GM19324 (cell line): ENCODE measurements around the gene SKIDA1.

Source experiments
- ATAC-seq: cut with Tn5 transposase; IDR thresholded peaks from one replicate; pipeline ENCODE4 v1.9.1; 2021; ENCODE audit warnings: mild to moderate bottlenecking, moderate library complexity; ENCODE audit not compliant: unreplicated experiment, low FRiP score

The SKIDA1 gene

GRCh38 chr10:21517134-21518031, 8.1 kb downstream of the SKIDA1 start:
- ATAC-seq, result peak; percentile 63

- ATAC-seq, result peak; percentile 75
These were observed 9.0 kb downstream of the SKIDA1 start for GRCh38 chr10:21516242-21517131.

DNA sequence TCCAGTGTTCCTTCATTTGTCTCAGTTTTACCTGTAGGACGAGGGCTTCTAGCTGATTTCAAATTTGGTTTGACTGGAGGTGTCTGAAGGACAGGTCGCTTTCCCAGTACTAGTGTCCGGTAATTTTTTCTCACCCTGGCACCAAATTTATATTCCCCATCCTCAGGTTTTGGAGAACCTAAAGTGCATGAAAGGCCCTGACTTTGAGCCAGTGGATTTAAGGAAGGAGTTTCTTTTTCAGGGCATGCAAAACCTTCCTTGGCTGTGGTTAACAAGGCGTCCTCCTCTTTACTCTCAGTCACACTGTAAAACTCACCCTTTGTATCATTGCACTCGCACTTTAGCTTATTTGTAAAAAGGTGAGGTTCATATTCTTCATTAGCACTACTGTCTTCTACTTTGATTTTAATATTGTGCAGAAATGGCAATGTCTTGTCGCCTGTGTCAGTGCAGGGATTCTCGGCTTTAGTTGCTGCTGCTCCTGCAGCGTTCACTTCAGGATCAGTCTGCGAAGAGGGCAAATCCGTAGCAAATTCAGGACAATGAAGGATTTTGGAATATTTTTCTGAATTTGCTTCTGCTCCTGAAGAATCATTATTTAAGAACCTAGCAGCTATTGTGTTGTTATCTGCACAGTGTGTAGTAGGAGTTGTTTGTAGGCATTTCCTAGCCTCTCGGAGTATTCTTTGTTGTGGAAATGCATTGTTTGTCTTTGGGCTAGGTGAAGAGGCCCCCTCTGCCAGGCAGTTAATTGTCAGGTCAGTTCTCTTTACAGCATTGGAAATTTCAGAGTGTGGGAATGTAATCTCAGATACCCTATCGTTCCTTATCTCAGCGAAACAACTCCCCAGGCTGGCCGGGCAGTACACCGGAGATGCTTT, 9.9 kb downstream of the SKIDA1 start:
- no peak for ATAC-seq

GRCh38 chr10:21514818-21515351, 10.6 kb downstream of the SKIDA1 start:
- ATAC-seq, result no peak

DNA sequence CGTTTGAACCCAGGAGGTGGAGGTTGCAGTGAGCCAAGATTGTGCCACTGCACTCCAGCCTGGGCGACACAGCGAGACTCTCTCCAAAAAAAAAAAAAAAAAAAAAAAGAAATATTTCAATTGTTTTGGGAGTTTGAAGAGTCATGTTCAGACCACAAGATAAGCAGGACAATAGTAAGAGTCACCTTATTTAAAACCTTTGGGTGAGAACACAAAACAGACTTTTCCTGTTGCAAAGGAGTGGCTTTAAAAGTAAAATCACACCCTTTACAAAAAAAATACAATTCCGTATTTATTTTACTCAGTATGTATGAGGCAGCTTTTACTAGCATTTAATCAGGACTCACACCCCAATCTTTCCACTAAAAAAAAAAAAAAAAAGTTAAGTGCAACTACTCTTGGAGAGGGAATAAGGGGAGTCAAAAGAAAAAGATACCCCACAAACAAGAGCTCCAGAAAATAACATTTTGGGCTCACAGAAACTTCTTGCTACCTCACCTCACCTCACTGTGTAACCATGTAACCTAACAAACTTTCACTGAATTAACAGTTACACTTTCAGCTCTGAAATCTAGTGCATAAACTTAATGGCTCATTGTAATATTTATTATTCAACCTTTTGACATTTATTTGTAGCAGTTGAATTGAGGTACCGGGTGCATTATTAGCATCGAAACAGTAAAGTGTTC, 11.2 kb downstream of the SKIDA1 start:
- no peak for ATAC-seq

DNA sequence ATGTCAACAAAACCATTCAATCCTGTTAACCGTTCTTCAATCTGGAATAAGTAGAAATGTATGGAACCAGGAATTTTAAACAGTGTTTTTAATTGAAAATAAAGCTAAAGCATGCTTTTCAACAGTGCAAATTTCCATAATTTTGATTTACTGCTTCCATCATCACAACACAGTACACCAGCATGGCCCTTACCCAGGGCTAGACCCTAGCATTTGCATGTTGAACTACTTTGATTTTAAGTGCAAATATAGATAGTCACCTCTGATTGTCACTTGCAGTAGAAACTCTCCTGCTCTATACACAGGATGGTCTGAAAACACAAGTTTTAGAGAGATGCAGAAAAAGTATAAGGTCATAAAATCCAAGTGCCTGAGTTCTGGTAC, 12.1 kb downstream of the SKIDA1 start:
- no peak for ATAC-seq

DNA sequence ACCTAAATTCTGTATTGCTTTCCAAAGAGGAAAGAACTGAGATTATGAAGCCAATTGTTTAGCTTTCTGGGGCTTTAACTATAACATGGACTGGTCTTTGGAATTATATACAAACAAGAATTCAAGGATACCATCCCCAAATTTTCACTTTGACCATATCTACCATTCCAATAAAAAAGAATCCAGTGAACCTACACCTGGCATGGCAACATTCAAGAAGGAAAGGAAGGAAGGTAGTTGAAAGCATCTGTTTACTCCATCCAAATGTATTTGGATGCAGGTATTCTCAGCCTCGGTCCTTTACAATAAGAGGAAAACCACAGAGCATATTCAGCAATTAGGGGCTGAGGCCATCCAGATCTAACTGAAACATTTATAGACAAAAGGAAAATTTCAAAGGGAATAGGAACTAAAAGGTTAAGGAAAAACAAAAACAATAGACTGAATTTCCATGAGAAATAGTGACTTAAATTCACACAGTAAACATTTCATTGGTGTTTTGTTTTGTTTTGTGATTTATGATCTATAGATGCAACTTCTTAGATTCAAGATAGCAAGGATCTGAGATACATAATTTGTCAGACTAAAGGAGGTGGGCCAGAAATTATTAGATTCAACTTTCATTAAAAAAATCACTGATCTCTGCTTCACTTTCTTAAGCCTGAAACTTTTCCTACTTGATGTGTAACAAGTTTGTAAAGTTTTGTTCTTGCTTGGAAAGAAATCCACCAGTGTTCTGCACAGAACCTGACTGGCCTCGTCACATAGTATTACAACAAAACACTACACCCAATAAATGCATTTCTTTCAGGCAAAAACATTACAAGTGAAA, 12.7 kb downstream of the SKIDA1 start:
- ATAC-seq, result no peak

DNA sequence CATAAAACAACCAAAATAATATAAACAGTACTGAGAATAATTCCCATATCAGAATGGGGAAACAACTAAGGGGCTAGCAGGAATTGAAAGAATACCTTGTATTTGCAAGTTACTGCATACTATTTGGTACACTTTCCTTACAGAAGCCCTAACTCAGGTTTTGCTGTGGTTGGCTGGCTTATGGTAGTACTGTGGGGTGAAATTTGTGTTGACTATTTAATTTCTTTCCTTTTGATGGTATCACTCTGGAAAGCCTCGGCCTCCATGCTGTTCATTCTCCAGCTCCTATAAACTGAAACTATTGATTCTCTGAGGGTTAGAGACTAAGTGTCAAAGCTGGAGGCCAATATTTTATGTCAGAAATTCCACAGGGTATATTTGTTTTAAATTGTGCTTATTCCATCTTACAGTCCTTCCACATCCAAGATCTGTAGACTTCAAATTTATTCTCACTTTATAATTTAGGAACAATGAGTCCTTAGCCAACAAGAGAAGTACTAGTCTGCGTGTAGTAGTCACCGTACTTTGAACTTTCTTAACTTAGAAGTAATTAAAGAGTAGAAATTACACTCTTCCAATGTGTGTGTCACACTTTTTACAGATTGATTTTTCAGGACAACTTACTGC, 13.4 kb downstream of the SKIDA1 start:
- ATAC-seq, result no peak

GRCh38 chr10:21511095-21511570, 14.3 kb downstream of the SKIDA1 start:
- ATAC-seq, result no peak

- ATAC-seq, result no peak
These were observed 15.0 kb downstream of the SKIDA1 start for GRCh38 chr10:21510241-21511094.

- no peak for ATAC-seq
These were observed 15.9 kb downstream of the SKIDA1 start for GRCh38 chr10:21509341-21510240.

DNA sequence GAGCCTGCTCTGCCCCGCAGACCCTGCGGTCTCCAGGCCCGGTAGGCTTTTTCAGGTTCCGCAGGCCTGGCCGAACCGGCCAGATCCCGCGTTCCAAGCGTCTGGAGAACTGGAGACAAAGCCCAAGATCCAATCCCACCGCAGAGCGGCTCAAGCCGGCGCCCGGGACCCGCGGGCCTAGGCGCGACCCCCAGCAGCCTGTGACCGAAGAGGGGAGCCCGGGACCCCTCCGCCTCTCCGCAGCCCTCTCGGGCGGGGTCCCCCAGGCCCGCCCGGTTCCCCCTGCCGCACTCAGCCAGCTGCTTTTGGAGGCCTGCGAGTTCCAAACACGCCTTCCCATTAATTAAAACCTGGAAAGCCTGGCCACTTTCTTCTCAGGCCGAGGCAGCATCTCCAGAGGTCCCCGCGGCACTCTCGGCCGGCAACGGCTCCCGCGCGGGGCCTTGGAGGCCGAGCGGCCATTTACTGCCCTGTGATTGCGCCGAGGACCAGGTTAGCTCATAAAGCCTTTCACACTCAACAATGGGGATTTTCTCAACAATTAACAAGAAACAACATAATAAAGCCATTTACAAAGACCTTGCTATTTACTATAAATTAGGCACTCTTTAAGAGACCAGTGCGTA, 16.7 kb downstream of the SKIDA1 start:
- ATAC-seq, result no peak

GRCh38 chr10:21507150-21507549, 18.3 kb downstream of the SKIDA1 start:
- ATAC-seq, result no peak

DNA sequence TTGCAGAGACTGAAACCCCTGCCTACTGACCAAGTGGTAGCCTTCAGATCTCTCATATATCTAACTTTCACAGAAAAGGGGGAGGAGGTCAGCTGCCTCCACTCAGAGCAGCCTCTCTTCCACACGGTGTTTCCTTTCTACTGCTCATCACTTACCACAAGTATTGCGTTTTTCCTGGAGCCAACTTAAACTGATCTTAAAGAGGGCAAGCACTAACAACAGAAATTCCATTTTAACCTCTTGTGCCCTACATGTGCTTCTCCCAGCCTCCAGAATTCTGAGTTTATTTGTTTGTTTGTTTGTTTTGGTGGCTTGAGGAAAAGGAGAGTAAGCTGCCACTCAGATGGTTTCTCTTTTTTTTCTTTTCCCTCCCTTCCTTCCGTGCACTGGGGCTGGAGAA, 19.1 kb downstream of the SKIDA1 start:
- no peak for ATAC-seq

- ATAC-seq, result no peak
These were observed 19.7 kb downstream of the SKIDA1 start for GRCh38 chr10:21505711-21506278.
